Muscle of arm (tissue), 14 donors: ENCODE measurements around the gene DLG3. TPM values are rescaled to one million over a fixed set of nuclear protein-coding genes. Genes with fewer than 3 reads are reported as not detected.
"Not testable (repeated sequence)": the region's sequence is repeated elsewhere in the genome, so short reads cannot be mapped to it uniquely, and the experiment has no call there.

ENCODE experiments used
- DNase-seq: peaks from one replicate; pipeline ENCODE4 v3.0.0-alpha.2; 2013
- long read RNA-seq, 11 donors: transcript quantifications; one replicate each; lab custom pipeline, GENCODE V29; 2026
- polyA plus RNA-seq, 12 donors: library from polyadenylated mRNA; unstranded; fragments of 120-200 nt; gene quantifications; one replicate each; pipeline ENCODE4 v1.2.1, GENCODE V29; 2013; ENCODE audit not compliant: insufficient read length in 12 of 12

Gene DLG3
- polyA plus RNA-seq: 10 to 100 TPM in 3 of 12 donors, 1 to 10 TPM in 8, not detected in 1; 4.2 to 31.8 (median 7.3) TPM
- long read RNA-seq, donor 1, full-length matches to known transcripts: 4 of 4 reads
- long read RNA-seq, donor 1, partial matches to known transcripts: 0 of 4 reads
- long read RNA-seq, donor 1, other reads (novel, unspliced or antisense): 0 of 4 reads
- long read RNA-seq, donor 2, full-length matches to known transcripts: 1 of 1 reads
- long read RNA-seq, donor 2, partial matches to known transcripts: 0 of 1 reads
- long read RNA-seq, donor 2, other reads (novel, unspliced or antisense): 0 of 1 reads
- long read RNA-seq, donor 3: 0 reads
- long read RNA-seq, donor 4: 0 reads
- long read RNA-seq, donor 5: 0 reads
- long read RNA-seq, donor 6: 0 reads
- long read RNA-seq, donor 7: 0 reads
- long read RNA-seq, donor 8: 0 reads
- long read RNA-seq, donor 9: 0 reads
- long read RNA-seq, donor 10, full-length matches to known transcripts: 1 of 1 reads
- long read RNA-seq, donor 10, partial matches to known transcripts: 0 of 1 reads
- long read RNA-seq, donor 10, other reads (novel, unspliced or antisense): 0 of 1 reads
- long read RNA-seq, donor 11: 0 reads

- no peak for DNase-seq
Observed at GRCh38 chrX:70444326-70444945, at the start of gene DLG3. DLG3 (plus strand) TSS chrX:70444835; CDS start chrX:70445202, 367 bp downstream.

DNA sequence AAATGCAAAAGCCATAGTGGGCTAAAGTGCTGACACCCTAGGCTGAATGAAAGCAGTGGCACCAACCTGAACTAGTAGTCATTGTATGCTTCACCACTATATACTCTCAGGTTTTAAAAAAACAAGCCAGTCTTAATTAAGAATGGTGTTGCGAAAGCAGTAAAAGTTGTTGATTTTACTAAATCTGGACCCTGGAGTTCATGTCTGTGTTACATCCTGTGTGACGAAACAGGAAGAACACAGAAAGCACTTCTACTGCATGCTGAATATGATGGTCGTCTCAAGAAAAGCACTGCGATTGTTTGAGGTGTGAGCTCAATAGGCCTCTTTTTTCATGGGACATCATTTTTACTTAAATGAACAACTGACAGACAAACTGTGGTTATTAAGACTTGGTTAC, 45.7 kb upstream of the DLG3 start:
- DNase-seq: no peak

GRCh38 chrX:70400181-70400580, 44.5 kb upstream of the DLG3 start:
- DNase-seq: not testable (repeated sequence)

DNA sequence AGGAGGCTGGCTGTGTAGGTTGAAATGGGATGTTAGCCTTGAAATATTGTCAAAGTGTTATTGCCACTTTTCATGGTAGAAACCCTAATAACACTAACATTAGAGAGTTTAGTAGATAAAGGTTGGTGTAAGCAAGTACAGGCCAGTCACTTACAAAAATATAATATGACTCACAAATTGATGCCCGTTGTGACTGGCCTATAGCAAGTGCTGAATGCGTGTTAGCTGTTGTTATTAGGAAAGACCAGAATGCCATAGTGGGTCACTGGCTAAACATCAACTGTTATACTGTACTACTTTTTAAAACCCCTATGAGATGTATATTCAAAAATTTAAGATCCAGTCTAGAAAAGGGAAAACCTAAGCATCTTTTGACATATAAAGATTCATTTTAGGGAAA, 41.9 kb upstream of the DLG3 start:
- no peak for DNase-seq

DNA sequence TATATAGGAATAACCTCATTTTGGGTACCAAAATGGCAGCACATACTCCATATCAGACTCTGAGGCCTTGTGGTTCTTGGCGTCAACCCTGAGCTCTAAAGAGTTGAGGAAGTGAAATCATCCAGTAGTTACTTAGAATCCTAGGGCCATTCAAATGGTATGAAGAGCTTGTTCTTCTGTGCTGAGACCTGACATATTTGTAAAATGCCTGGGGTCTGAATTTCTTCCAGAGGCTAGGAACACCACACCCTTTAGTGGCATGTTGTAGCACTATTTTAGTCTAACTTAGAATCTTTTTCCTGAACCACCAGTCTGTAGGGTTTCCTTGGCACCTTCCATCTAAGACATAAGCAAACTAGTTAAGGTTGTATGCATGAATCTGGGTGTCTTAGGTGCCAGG, 39.6 kb upstream of the DLG3 start:
- no peak for DNase-seq

DNA sequence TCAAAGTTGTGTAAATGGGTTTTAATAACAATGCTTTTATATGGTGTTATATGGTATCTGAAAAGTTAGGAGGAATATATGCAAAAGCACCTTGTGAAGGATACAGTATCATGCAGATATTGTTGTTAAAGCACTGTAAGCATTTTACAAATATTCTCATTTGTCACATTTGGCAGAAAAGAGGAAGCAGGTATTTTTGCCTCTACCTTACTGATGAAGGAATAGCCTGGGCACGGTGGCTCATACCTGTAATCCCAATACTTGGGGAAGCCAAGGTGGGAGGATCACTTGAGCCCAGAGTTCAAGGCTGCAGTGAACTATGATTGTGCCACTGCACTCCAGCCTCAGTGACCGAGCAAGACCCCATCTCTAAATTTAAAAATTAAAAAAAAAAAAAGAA, 33.7 kb upstream of the DLG3 start:
- DNase-seq: no peak

DNA sequence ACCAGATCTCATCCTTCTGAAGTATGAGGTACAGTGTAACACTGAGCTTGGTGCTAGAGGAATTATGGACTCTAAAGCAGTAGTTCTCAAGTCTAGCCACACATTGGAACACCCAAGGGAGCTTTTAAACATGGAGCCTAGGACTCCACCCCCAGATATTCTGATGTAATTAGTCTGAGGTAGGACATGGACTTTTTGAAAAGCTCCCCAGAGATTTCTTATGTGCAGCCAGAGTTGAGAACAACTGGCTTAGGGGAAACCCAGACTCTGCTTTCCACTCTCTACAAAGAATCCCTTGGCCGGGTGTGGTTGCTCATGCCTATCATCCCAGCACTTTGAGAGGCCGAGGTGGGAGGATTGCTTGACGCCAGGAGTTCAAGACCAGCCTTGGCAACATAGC, 33.2 kb upstream of the DLG3 start:
- DNase-seq: no peak

GRCh38 chrX:70421618-70422017, 23.0 kb upstream of the DLG3 start:
- no peak for DNase-seq

GRCh38 chrX:70422851-70423341, 21.7 kb upstream of the DLG3 start, which contains the start of gene GDPD2:
GDPD2 (plus strand) TSS chrX:70423314; CDS start chrX:70424985, 1,671 bp downstream.
- no peak for DNase-seq

GRCh38 chrX:70423936-70424675, 20.5 kb upstream of the DLG3 start:
- DNase-seq: no peak

DNA sequence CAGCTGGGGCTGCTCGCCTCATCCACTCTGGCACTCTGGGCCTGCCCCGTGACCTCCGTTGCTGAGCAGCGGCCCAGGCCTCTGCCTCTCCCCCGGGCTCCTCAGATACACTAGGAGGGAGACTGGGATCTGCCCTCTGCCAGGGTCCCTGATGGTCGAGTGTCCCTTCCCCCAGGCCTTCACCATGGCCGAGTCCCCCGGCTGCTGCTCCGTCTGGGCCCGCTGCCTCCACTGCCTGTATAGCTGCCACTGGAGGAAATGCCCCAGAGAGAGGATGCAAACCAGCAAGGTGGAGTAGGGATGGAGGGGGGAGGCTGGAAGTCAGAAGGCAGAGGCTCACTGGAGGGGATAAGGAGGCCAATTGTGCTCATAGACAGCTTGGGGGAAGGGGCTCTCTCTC, 19.8 kb upstream of the DLG3 start:
- DNase-seq: no peak

DNA sequence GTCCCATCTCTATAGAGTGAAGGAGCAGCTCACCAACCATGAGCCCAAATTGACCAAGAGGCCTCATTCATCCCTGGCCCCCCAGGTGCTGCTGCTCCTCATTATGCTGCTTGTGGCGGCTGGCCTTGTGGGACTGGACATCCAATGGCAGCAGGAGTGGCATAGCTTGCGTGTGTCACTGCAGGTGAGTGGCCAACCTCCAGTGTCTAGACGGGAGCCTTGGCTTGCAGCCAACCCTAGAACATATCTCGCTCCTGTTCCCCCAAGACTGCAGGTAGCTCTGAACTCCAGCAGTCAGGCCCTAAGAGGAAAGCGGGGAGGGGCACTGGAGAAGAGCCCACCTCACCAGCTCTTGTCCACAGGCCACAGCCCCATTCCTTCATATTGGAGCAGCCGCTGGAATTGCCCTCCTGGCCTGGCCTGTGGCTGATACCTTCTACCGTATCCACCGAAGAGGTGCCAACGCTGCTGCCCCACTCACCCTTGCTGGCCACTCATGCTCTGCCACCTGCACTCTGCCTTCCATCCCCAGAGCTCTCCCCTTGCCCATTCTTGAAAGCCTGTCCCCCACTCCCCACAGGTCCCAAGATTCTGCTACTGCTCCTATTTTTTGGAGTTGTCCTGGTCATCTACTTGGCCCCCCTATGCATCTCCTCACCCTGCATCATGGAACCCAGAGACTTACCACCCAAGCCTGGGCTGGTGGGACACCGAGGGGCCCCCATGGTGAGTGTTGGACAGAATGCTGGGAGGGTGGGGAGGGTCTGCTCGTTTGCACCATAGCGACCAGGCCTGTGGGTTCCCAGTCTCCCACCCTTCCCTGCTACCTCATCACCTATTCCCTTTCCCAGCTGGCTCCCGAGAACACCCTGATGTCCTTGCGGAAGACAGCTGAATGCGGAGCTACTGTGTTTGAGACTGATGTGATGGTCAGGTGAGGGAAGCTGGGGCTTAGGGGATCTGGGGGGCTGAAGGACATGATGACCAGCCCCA, 18.1 kb upstream of the DLG3 start:
- no peak for DNase-seq

- DNase-seq: no peak
Observed at GRCh38 chrX:70427365-70427764, 17.3 kb upstream of the DLG3 start.

- no peak for DNase-seq
Observed at GRCh38 chrX:70429759-70430158, 14.9 kb upstream of the DLG3 start.

- DNase-seq: no peak
Observed at GRCh38 chrX:70432936-70433847, 11.4 kb upstream of the DLG3 start.

GRCh38 chrX:70433848-70434351, 10.7 kb upstream of the DLG3 start:
- peak; percentile 41 for DNase-seq

- peak; percentile 73 for DNase-seq
Observed at GRCh38 chrX:70434352-70434866, 10.2 kb upstream of the DLG3 start.

DNA sequence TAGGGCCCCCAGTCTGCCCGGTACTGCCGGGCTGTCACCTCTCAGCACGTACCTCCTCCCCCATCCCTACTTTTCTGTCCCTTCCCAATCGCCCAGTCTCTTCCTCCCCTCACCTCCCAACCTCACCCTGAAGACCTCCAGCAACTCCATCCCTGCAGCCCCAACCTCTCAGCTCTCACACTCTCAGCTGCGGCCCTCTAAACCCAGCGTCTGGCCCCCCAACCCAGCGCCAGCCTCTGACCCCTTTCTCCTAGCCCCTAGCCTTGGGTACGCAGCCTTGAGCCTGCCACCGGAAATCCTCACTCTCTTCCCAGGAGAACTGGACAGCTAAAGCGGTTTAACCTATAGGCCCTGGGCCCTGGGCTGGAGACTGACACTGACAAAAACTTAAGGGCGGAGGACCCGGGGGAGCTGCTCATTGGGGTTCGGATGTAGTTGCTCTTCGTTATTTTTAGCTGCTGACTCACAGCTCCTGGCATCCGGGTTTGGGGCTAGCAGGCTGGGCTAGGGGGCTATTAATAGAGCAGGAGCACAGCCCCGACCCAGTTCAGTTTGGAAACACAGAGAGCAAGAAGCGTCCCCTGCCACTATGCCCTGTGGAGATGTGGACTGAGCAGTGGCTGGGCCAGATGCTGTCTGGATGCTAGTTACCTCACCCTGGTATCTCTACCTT, 9.6 kb upstream of the DLG3 start:
- DNase-seq: no peak

DNA sequence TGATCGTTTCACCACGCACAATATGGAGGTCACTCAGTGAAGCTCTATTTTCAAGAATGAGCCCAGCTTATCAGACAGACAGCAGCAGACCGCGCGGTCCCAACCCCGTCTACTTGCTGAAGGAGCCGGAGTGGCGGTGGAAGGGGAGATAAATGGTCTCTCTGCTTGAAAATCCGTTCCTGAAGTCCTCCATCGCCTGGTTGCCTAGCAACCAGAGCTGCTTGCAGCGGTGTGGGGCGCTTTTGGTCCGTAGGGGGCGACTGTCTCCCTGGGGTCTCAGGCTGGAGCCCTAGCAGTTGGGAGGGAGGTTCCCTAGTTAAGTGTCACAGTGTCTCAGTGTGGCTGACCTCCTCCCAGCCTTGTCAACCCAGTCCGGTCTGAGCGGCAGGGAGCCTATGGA, 8.3 kb upstream of the DLG3 start:
- DNase-seq: no peak
